Left lung (tissue), 10 donors: ENCODE data around the gene TMSB4X. TPM values are rescaled to one million over a fixed set of nuclear protein-coding genes. Genes with fewer than 3 reads are reported as not detected.

Experiments used
- ATAC-seq: fragments of 200-7000 bp; cut with Tn5 transposase; one replicate; pipeline ENCODE4 v1.9.1; 2020; ENCODE audit warnings: moderate library complexity
- DNase-seq, 4 donors: peaks; one replicate each; pipeline ENCODE4 v3.0.0-alpha.2; 2013 to 2020
- H3K27ac ChIP-seq, 2 donors: fragments of 200-600 bp; sonication (generic) in 1 of 2; one replicate each; pipeline versions ENCODE4 v1.5.0 to v1.8.0; 2020 to 2021
- H3K27me3 ChIP-seq, 2 donors: fragments of 200-600 bp; sonication (generic) in 1 of 2; one replicate each; pipeline versions ENCODE4 v1.5.0 to v1.8.0; 2020 to 2021
- H3K36me3 ChIP-seq, 2 donors: fragments of 200-600 bp; sonication (generic) in 1 of 2; one replicate each; pipeline versions ENCODE4 v1.5.0 to v1.8.0; 2020 to 2021
- H3K4me1 ChIP-seq, 2 donors: fragments of 200-600 bp; one replicate each; pipeline ENCODE4 v1.8.0; 2021
- H3K4me3 ChIP-seq, 2 donors: fragments of 200-600 bp; sonication (generic) in 1 of 2; one replicate each; pipeline versions ENCODE4 v1.5.0 to v1.8.0; 2020 to 2021; ENCODE audit warnings: mild to moderate bottlenecking in 1 of 2
- H3K9me3 ChIP-seq, 2 donors: fragments of 200-600 bp; sonication (generic) in 1 of 2; one replicate each; pipeline versions ENCODE4 v1.5.0 to v1.8.0; 2020 to 2021
- intact Hi-C, 2 donors: fragments of 100-400 bp; cut with DNase I; formaldehyde crosslinking; loops; one replicate each; pipeline versions ENCODE4 v1.11.2 to v1.14.2; 2022
- polyA plus RNA-seq, 6 donors: library from polyadenylated mRNA; unstranded; fragments of 120-200 nt; gene quantifications; one replicate each; pipeline ENCODE4 v1.2.1, GENCODE V29; 2013; ENCODE audit not compliant: insufficient read length in 6 of 6
- total RNA-seq, 2 donors: library from RNA; stranded (reverse); fragmentation: NEBNext Ultra II Directional; extraction: Animal tissue kit (Norgen Biotek cat#: 25700); gene quantifications; one replicate each; pipeline ENCODE4 v1.2.1, GENCODE V29; 2021
- TF ChIP-seq, protein P1 (sequence below), 2 donors: fragments of 200-600 bp; sonication (generic) in 1 of 2; IDR thresholded peaks; one replicate each; pipeline versions ENCODE4 v1.5.0 to v1.8.0; 2021; ENCODE audit warnings: antibody characterized with exemption in 2 of 2
- donor health status: DM: no; HTN: yes; CAD: no.
- donor health status: DM: no; HTN: no; CAD: no.

Gene TMSB4X
- total and polyA plus RNA-seq, 8 donors: 3,301 to 4,791 (median 3,530) TPM

DNA sequence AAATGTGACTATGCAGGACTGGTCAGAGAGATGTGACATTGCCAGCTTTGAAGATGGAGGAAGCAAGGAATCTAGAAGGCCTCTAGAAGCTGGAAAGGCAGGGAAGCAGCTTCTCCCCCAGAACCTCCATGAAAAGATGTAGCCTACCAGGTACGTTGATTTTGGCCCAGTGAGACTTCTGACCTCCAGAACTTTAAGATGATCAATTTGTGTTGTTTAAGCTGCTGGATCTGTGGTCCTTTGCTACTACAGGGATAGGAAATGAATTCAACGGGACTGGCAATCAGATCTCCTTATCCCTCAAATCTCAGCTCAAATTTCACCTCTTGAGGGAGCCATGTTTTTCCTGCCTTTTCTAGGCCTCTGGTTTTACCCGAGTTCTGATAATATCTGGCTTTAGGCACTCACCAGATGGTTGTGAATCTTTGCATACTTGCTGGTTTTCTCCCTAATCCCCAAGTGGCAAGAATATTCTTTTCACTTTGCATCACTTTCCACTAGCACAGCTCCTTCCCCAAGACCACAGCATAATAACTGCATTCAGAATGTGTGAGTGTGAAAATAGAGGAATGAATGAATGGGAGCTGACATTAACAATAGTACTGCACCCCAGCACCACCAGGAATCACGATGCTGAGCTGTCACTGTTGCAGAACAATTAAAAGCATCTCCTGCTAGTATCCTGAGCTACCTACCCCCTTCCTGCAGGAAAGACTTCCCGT lies 25.5 kb upstream of the TMSB4X start:
- H3K27me3 ChIP-seq: no peaks in the 10 kb centered on the region
- peak overlapping the region; percentile 77 for H3K27ac ChIP-seq
- no peak overlapping the region for H3K4me3 ChIP-seq
- DNase-seq (no peak), ATAC-seq (no peak)
- H3K36me3 ChIP-seq: no peaks in the 10 kb centered on the region
- TF ChIP-seq, protein P1, sequence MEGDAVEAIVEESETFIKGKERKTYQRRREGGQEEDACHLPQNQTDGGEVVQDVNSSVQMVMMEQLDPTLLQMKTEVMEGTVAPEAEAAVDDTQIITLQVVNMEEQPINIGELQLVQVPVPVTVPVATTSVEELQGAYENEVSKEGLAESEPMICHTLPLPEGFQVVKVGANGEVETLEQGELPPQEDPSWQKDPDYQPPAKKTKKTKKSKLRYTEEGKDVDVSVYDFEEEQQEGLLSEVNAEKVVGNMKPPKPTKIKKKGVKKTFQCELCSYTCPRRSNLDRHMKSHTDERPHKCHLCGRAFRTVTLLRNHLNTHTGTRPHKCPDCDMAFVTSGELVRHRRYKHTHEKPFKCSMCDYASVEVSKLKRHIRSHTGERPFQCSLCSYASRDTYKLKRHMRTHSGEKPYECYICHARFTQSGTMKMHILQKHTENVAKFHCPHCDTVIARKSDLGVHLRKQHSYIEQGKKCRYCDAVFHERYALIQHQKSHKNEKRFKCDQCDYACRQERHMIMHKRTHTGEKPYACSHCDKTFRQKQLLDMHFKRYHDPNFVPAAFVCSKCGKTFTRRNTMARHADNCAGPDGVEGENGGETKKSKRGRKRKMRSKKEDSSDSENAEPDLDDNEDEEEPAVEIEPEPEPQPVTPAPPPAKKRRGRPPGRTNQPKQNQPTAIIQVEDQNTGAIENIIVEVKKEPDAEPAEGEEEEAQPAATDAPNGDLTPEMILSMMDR (IDR thresholded peaks at IDR 0.05): no peak
- peaks cover 6 to 36% of the 10 kb centered on the region in 2 donors for H3K4me1 ChIP-seq
- intact Hi-C loops: loop anchor here in 1 of 2 donors (5.0 kb wide), 1 partner anchor 538 kb away; no protein-coding TSS in a partner anchor
- H3K9me3 ChIP-seq: no peaks in the 10 kb centered on the region

DNA sequence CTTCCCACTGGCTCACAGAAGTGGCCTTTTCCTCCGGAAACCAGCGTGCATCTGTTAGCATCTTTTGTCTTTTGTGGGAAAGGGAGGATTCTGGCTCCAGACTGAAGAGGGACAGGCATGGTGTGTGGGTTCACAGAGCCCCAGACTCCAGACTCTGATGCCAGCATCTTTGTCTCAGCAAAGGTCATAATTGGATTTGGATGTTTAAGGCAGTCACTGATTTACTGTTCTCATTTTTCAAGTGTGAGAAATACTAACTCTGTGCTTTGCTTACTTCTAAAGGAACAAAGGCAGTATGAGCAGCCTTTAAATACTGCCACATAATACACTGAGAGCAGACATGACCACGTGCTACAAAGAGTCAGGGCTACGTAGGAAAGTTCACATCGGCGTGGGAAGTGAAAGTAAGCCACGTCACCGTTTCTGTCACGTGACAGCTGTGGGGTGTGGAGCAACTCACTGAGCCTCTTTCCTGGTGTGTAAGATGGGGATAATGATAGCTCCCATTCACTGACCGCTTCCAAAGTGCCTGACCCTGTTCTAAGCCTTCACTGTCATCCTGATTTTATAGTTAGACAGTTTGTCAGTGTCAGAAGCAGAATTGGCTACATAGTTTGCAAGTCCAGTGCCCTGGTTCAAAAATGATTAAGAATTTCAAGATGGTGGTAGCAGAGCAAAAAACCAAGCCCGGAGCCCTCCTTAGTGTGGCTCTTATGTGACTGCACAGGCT lies 24.8 kb upstream of the TMSB4X start:
- Histone ChIP-seq H3K36me3 (no peaks in the 10 kb centered on the region), H3K27me3 (no peaks in the 10 kb centered on the region), H3K4me1 (peaks cover 6 to 42% of the 10 kb centered on the region in 2 donors), H3K4me3 (peak overlapping the region in 1 of 2 donors; percentile 18), H3K9me3 (no peaks in the 10 kb centered on the region), H3K27ac (peak overlapping the region; percentile 77)
- intact Hi-C loops: loop anchor here in 1 of 2 donors (5.0 kb wide), 1 partner anchor 537 kb away; no protein-coding TSS in a partner anchor
- DNase-seq: peak; percentile 45 to 87 (median 82)
- peak; percentile 74 for ATAC-seq
- TF ChIP-seq, protein P1 (IDR thresholded peaks at IDR 0.05): no peak

DNA sequence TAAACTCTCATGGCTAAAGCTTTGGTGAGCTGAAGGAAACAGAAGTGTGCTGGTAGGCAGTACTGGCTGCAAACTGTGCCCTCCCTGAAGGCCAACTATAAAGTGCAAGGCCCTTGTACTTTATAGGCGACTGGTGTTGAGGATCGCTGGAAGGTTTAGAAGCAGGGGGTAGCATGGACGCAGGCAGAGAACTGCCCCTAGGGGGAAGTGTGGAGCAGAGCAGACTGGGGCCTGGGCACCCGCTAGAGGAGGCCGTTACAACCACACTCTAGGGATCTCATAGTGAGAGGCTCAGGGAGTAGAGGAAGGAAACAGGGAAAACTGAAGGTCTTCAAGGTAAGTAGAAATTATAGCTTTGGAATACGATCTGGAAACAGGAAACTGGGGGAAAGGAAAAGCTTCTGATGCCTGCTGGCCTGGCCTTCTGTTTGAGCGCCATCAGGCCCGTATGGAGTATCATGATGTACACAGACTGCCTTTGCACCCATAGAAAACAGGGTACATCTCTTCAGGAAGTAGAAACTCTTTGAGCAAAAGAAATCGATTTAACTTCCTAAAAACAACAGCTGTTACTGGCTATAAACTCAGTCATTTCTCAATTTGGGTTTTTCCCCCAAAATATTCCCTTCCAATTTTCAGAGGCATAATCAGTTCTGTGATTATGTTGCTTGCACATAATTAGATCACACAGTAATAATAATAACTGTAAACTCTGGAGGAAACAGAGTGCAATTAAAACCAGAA lies 23.9 kb upstream of the TMSB4X start:
- Histone ChIP-seq H3K9me3 (no peaks in the 10 kb centered on the region), H3K36me3 (no peaks in the 10 kb centered on the region), H3K27ac (peak overlapping the region; percentile 77), H3K4me3 (peak overlapping the region in 1 of 2 donors; percentile 18), H3K27me3 (no peaks in the 10 kb centered on the region), H3K4me1 (peaks cover 9 to 51% of the 10 kb centered on the region in 2 donors)
- intact Hi-C loops: no loop called here
- TF ChIP-seq, protein P1 (IDR thresholded peaks at IDR 0.05): peak; percentile 23 to 47
- DNase-seq (no peak), ATAC-seq (peak; percentile 61)

DNA sequence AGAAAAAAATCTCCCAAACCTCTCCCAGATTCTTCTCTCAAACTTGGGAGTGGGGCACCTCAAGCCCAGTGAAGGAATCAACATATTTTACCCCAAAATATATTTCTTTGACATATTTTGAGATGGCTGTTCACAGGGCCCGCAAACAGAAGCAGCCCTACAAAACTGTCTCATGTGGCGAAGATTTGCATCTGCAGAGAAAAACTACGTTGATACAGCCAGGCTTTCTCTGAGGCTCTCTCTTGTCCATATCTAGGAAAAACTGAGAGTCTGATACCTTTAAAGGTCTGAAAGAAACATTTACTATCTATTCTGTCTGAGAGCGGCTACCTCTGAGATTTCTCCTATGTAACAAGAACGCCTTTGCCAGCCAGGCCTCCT lies 23.3 kb upstream of the TMSB4X start:
- intact Hi-C loops: no loop called here
- H3K27me3 ChIP-seq: no peaks in the 10 kb centered on the region
- DNase-seq (no peak), ATAC-seq (no peak)
- H3K4me1 ChIP-seq: peaks cover 15 to 54% of the 10 kb centered on the region in 2 donors
- no peaks in the 10 kb centered on the region for H3K9me3 ChIP-seq
- peak overlapping the region; percentile 77 for H3K27ac ChIP-seq
- H3K36me3 ChIP-seq: no peaks in the 10 kb centered on the region
- TF ChIP-seq, protein P1 (IDR thresholded peaks at IDR 0.05): no peak
- no peak overlapping the region for H3K4me3 ChIP-seq
